T-helper 1 cell treated with Interleukin-12 subunit alpha and Interleukin-12 subunit beta and Interleukin-4 antibody, amounts not matched to agents 30 μg/mL and 1 μg/mL, for 36 hours (primary cell): Measurements from ENCODE around the gene CCNK.

Experiments used
- H3K27ac Mint-ChIP-seq: one replicate; pipeline ENCODE4 v1.8.0; 2021; ENCODE audit warnings: mild to moderate bottlenecking, mixed read lengths
- H3K27me3 Mint-ChIP-seq: one replicate; pipeline ENCODE4 v1.8.0; 2021; ENCODE audit warnings: low read depth, mixed read lengths
- H3K36me3 Mint-ChIP-seq: one replicate; pipeline ENCODE4 v1.8.0; 2021; ENCODE audit warnings: low read depth, mixed read lengths
- H3K4me1 Mint-ChIP-seq: one replicate; pipeline ENCODE4 v1.8.0; 2021; ENCODE audit warnings: low read depth, mixed read lengths
- H3K4me3 Mint-ChIP-seq: one replicate; pipeline ENCODE4 v1.8.0; 2021; ENCODE audit warnings: mild to moderate bottlenecking, moderate library complexity, mixed read lengths
- H3K9me3 Mint-ChIP-seq: one replicate; pipeline ENCODE4 v1.8.0; 2021; ENCODE audit warnings: mixed read lengths

CCNK gene

DNA sequence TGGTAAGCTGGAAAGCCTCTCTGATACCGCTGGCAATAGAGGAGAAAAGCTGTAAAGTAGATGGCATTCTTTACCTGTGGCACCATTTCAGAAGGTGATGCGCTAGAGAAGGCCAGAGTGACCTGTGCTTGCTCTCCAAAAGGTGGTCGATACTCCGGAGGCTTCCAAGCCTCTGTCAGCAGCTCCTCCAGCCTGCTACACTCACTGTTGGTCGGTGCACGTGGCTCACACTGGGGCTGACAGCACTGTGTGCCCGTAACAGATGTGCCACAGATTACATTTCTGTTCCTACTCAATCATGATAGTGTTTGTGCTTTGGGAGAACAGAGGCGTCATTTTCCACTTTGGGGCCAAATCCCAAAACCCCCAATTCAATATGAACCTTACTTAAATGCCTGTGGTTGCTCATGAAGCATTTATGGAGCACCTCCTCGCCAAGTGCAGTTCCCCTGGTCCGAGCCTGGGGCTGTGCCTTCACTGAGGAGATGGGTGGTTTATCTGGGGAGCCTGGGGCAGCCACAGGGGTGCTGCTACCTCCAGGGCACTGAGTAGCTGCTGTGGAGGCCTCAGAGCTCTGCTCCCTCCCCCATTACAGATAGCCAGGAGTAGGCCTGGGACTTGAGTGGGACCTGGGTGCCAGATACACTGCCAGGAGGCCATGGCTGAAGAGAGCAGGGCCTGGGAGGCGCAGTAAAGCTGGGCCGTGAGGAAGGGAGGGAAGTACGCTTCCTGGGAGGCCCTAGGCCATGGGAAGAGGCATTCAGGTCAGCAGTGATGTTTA, 26.8 kb downstream of the CCNK start:
- H3K4me3 Mint-ChIP-seq: no peak overlapping the region
- no peaks in the 10 kb centered on the region for H3K4me1 Mint-ChIP-seq
- no peaks in the 10 kb centered on the region for H3K27me3 Mint-ChIP-seq
- H3K36me3 Mint-ChIP-seq: peaks cover 43% of the 10 kb centered on the region
- no peaks in the 10 kb centered on the region for H3K9me3 Mint-ChIP-seq
- no peak overlapping the region for H3K27ac Mint-ChIP-seq

- H3K36me3 Mint-ChIP-seq: peaks cover 37% of the 10 kb centered on the region
These were observed 27.9 kb downstream of the CCNK start for GRCh38 chr14:99508896-99509629.

DNA sequence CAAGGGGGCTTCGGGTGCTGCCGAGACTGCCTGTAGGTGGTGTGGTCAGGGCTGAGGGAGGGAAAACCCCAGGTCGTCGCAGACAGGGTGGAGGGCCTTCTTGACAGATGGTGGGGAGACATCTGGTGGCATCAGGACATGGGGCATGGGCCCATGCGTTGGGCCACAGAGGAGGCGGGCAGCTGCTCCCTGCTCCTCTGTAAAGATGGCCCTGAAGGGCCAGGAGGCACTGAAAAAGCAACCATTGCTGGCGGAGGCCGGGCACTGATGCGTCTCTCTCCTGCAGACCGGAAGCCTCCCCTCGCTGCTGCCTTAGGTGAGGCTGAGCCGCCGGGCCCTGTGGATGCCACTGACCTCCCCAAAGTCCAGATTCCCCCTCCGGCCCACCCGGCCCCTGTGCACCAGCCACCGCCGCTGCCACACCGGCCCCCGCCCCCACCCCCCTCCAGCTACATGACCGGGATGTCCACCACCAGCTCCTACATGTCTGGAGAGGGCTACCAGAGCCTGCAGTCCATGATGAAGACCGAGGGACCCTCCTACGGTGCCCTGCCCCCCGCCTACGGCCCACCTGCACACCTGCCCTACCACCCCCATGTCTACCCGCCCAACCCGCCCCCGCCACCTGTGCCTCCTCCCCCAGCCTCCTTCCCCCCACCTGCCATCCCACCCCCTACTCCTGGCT, 28.8 kb downstream of the CCNK start:
- Mint-ChIP-seq H3K4me3 (no peak overlapping the region), H3K9me3 (no peaks in the 10 kb centered on the region), H3K27ac (no peak overlapping the region), H3K27me3 (no peaks in the 10 kb centered on the region), H3K4me1 (no peaks in the 10 kb centered on the region), H3K36me3 (peaks cover 30% of the 10 kb centered on the region)

More at GRCh38 chr14:99508896-99509629, 27.9 kb downstream of the CCNK start:
- H3K27me3 Mint-ChIP-seq: no peaks in the 10 kb centered on the region
- no peaks in the 10 kb centered on the region for H3K4me1 Mint-ChIP-seq
- no peaks in the 10 kb centered on the region for H3K9me3 Mint-ChIP-seq
- H3K4me3 Mint-ChIP-seq: no peak overlapping the region
- no peak overlapping the region for H3K27ac Mint-ChIP-seq

- Mint-ChIP-seq H3K36me3 (peaks cover 26% of the 10 kb centered on the region), H3K27me3 (no peaks in the 10 kb centered on the region), H3K9me3 (no peaks in the 10 kb centered on the region), H3K4me3 (no peak overlapping the region), H3K4me1 (no peaks in the 10 kb centered on the region), H3K27ac (no peak overlapping the region)
These were observed 29.4 kb downstream of the CCNK start for GRCh38 chr14:99510556-99511139.

DNA sequence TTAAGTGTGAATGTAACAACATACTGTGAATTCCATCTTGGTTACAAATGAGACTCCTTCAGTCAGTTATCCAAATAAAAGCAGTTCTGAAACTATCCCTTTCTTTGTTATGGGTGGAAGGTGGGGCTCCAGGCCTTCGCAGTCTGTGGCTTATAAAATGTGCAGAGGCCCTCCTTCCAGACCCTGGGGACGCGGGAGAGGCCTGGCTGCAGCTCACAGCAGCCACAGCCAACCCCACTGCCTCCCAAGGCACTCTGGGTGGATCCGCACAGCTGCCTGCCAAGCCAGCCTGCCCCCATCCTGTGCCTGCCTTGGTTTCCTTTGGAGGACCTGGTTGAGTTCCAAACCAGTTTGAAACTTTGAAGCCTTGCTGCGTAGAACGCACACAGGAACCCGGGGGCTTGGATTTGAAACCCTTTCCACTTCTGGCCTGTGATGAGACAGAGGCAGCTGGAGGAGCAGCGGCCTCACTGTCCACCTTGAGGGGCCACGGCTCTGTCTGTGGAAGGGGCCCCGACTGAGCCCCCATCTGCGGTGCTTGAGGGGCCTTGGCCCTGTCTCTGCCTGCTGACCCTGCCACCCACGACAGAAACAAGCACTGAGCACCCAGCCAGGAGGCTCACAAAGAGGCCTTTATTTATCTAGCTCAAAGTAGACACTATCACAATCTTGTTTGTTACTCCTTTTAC, 30.4 kb downstream of the CCNK start:
- no peaks in the 10 kb centered on the region for H3K27me3 Mint-ChIP-seq
- H3K36me3 Mint-ChIP-seq: peaks cover 18% of the 10 kb centered on the region
- H3K4me3 Mint-ChIP-seq: no peak overlapping the region
- H3K4me1 Mint-ChIP-seq: no peaks in the 10 kb centered on the region
- no peak overlapping the region for H3K27ac Mint-ChIP-seq
- H3K9me3 Mint-ChIP-seq: no peaks in the 10 kb centered on the region

DNA sequence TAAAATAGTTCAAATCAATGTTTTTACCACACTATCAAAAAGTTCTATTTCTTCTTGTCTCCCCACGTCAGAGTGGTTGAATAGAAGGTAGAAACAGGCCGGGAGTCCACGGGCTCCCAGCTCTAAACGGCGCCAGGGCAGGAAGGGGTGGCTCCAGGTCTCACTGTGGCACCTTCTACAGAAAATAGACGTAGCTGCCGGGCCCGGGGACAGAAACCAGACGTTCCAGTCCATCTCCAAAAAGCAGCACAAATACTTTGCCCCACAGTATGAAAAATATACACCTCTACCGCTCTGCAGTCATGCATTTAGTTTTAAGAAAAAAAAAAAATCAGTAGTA, 30.9 kb downstream of the CCNK start:
- Mint-ChIP-seq H3K36me3 (peaks cover 14% of the 10 kb centered on the region), H3K4me3 (no peak overlapping the region), H3K9me3 (no peaks in the 10 kb centered on the region), H3K4me1 (no peaks in the 10 kb centered on the region), H3K27ac (no peak overlapping the region), H3K27me3 (no peaks in the 10 kb centered on the region)

DNA sequence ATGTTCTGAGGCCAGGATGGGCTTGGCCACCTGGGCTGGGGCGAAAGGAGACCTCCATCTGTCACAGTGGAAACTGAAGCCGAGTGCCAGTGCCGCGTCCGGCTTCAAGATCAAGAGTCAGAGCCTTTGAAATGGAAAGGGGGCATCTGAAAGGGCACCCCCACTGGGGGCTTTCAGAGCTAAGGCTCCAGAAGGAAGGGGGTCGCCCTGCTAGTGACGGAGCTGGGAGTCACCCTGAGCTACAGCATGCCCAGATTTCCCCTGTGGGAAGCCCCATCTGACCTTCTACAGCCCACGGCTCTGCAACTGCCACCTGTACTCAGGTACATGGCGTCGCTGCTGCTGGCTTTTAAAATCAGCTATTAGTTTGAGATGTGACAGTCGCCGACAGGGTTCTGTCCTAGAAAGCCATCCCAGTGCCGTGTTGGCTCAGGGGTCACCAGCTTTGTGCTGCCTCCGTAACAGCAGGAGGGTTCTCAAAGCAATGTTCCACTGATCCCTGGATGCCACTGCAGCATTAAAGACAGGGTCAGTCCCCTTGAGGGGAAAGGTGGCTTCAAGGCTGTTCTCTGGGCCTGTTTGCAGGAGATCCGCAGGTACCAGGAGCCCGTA, 31.5 kb downstream of the CCNK start:
- Mint-ChIP-seq H3K36me3 (peaks cover 10% of the 10 kb centered on the region), H3K27me3 (no peaks in the 10 kb centered on the region), H3K4me3 (no peak overlapping the region), H3K27ac (no peak overlapping the region), H3K4me1 (no peaks in the 10 kb centered on the region), H3K9me3 (no peaks in the 10 kb centered on the region)

- Mint-ChIP-seq H3K27ac (no peak overlapping the region), H3K9me3 (no peaks in the 10 kb centered on the region), H3K4me3 (no peak overlapping the region), H3K4me1 (no peaks in the 10 kb centered on the region), H3K36me3 (peaks cover 9% of the 10 kb centered on the region), H3K27me3 (no peaks in the 10 kb centered on the region)
These were observed 32.0 kb downstream of the CCNK start for GRCh38 chr14:99513183-99513694.

GRCh38 chr14:99513946-99514551, 32.8 kb downstream of the CCNK start:
- Mint-ChIP-seq H3K9me3 (no peaks in the 10 kb centered on the region), H3K4me3 (no peak overlapping the region), H3K4me1 (no peaks in the 10 kb centered on the region), H3K36me3 (peaks cover 6% of the 10 kb centered on the region), H3K27ac (no peak overlapping the region), H3K27me3 (no peaks in the 10 kb centered on the region)

GRCh38 chr14:99514552-99515300, 33.5 kb downstream of the CCNK start:
- H3K27me3 Mint-ChIP-seq: no peaks in the 10 kb centered on the region
- H3K4me3 Mint-ChIP-seq: no peak overlapping the region
- no peaks in the 10 kb centered on the region for H3K4me1 Mint-ChIP-seq
- H3K36me3 Mint-ChIP-seq: peaks cover 2% of the 10 kb centered on the region
- H3K27ac Mint-ChIP-seq: no peak overlapping the region
- H3K9me3 Mint-ChIP-seq: no peaks in the 10 kb centered on the region

DNA sequence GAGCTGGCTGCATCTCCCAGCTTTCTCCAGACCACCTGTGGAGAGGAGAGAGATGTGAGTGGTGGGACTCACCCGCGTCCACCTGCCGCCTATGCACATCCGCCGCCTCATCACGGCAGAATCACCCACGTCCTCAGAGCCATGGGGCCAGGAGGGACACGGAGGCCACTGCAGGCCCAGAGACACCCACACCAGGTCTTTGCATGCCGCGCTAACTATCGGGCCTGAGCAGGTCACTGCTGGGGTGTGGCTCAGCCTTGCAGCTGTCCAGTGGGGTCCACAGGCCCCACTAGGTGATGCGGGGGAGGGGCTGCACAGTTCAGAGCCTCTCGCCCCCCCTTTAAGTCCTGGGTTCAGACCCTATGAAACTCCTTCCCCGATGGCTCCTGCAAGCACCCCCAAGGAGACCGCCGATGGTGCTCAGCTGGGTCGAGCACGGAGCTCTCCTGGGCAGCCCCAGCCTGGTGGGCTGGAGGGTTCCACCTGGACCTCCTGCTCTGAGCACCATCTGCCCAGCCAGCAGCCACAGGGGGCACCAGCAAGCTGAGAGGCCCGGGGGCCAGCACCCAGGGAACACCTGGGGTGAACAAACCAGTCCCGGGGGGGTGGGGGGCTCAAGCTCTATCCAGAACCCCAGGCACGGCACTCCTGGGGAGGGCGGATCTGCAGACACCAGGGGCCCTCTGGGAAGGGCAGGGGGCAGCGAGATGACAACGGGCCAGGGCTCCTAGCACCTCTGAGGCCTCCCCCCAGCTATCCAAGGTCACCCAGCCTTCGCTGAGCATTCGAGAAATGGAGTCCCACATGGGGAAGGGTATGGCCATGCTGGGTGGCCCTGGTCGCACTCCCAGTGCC, 34.3 kb downstream of the CCNK start:
- Mint-ChIP-seq H3K27ac (no peak overlapping the region), H3K27me3 (no peaks in the 10 kb centered on the region), H3K36me3 (peaks cover 2% of the 10 kb centered on the region), H3K4me1 (no peaks in the 10 kb centered on the region), H3K4me3 (no peak overlapping the region), H3K9me3 (no peaks in the 10 kb centered on the region)

DNA sequence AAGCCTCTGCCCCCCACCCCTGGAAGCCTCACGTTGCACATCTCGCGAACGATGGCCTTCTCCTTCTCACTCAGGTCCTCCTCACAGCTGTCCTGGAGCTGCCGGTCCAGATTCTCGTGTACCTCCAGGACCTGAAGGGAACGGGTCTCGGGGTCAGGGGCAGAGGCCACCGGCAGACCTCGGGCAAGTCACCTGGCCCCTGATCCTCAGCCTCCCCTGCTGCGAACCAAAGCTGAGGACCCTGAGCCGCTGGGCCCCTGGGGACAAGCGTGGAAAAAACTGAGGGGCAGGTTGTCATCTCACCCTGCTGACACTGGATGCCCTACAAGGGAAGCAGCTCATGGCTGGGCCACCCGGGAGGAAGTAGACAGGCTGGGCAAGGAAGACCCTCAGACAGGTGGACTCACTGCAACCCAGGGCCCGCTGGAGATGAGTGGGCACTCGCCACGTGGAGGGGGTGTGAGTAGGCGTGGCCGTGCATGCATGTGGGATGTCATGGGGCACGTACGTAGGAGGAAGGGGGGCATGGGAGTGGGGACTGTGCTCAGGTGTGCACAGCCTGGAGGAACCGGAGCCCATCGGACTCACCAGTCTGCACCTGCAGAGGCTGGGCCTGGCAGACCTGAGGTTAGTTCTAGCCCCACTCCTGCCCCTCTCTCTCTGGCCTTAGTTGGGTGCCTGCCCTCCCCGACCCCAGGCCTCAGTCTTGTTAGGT, 35.1 kb downstream of the CCNK start:
- Mint-ChIP-seq H3K9me3 (no peaks in the 10 kb centered on the region), H3K36me3 (peaks cover 2% of the 10 kb centered on the region), H3K4me1 (no peaks in the 10 kb centered on the region), H3K27ac (no peak overlapping the region), H3K4me3 (no peak overlapping the region), H3K27me3 (no peaks in the 10 kb centered on the region)
